Tibial nerve (tissue), 4 donors: ENCODE results near the gene NDUFA13.

Source experiments
- CTCF ChIP-seq, 5 experiments: fragments of 200-600 bp in 3 of 5; fragments of 450-650 bp in 2 of 5; sonication (generic) in 3 of 5; IDR thresholded peaks; one replicate each; pipeline ENCODE4 v1.5.1; 2016 to 2019; ENCODE audit warnings: antibody characterized with exemption in 5 of 5, mild to moderate bottlenecking in 3 of 5, moderate library complexity in 2 of 5
- EP300 ChIP-seq, 2 donors: sonication (generic); formaldehyde crosslinking; IDR thresholded peaks; one replicate each; pipeline ENCODE4 v1.6.1; 2017; ENCODE audit warnings: antibody characterized with exemption in 2 of 2, mild to moderate bottlenecking in 1 of 2
- POLR2A ChIP-seq, 2 donors: fragments of 450-650 bp; IDR thresholded peaks; one replicate each; pipeline ENCODE4 v1.6.1; 2017; ENCODE audit warnings: antibody characterized with exemption in 2 of 2, mild to moderate bottlenecking in 2 of 2, moderate library complexity in 2 of 2

- TF ChIP-seq CTCF (IDR thresholded peaks at IDR 0.05) (no peak), POLR2A (IDR thresholded peaks at IDR 0.05) (no peak), EP300 (IDR thresholded peaks at IDR 0.05) (no peak)
Measured at GRCh38 chr19:19502281-19502680, 13.7 kb upstream of the NDUFA13 start.
